AG20443 (cell line): ENCODE results near the gene PDE6G.

ENCODE experiments used
- DNase-seq: peaks from one replicate; pipeline ENCODE4 v3.0.0; 2012; ENCODE audit warnings: low spot score, mixed read lengths

Gene PDE6G

GRCh38 chr17:81656118-81656743 lies at the start of gene PDE6G:
PDE6G (minus strand) TSS chr17:81656542; CDS start chr17:81653305, 3,237 bp downstream.
- DNase-seq = no peak

- no peak for DNase-seq
Observed at GRCh38 chr17:81705518-81706231, 49.3 kb upstream of the PDE6G start.

DNA sequence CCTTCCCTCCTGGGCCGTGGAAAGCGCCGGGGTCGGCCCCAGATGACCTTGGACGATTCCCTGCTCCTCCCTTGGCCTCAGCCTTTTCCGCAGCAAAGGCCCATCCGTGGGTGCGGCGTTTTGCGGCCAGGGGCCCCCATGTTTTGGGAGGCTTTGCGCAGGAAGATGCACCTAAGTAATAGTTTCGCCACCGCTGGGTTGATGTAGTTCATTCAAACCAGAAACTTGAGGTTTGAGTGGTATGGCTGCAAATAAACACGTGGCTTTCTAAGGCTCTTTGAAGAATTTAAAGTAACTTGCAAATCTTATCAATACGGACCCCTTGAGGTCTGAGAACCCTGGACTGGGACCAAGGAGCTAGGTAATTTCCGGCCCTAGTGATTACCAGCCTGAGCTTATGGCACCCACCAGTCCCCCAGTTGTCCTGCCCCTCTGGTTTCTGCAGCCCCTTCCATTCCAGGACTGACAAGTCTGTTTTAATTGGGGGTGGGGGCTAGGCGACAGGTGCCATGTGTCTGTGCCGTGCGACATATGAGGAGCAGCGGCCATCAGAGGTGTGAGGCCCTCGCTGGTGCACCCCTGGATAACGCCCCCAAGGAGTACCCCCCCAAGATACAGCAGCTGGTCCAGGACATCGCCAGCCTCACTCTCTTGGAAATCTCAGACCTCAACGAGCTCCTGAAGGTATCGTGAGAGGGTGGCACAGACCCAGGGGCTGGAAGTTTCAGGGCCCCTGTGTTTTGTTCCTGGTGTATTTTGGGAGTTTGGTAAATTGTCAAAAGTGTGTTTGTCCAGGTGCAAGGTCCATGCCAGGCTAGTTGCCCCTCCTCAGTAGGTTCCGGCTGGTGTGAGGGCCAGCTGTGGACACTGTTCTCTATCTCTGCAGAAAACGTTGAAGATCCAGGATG lies 47.7 kb upstream of the PDE6G start:
- no peak for DNase-seq

DNA sequence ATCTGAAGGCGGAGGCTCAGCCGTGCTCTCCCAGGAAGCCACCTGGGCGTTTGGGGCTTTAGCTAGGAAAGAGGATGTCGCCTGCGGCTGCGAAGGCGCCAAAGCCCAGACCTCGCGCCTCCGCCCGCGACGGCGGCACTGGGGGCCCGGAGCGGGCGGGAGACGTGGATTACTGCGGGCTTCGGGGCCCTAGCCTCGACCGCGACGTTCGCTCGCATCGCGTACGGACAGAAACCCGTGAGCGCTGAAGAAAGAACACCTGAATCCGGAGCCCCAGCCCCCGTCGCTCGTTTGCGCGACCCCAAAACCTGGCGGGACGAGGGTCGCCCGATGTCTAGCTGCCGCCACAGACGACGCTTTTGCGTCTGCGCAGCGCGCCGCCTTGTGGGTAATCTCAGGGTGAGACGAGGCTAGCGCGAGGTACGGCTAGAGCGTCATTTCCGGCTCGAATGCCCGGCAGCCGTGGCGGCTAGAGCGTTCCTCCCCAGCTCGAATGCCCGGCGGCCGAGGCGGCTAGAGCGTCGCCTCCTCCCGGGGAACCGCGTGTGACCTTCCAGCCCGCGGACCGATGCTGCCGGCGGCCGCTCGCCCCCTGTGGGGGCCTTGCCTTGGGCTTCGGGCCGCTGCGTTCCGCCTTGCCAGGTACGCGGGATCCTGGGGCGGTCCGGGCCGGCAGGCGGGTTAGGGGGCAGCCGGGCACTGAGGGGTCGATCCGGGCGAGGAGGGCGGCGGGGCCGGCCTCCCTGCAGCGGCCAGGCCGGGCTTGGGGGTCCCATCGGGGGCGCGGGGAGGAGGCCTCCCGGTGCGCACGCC lies 46.8 kb upstream of the PDE6G start, which contains the start of gene MRPL12:
Gene MRPL12, plus strand, starts transcription at position 434 of the 813 bp plus-strand sequence. Its CDS starts 135 bp downstream, at position 569.
- peak; percentile 98 for DNase-seq

DNA sequence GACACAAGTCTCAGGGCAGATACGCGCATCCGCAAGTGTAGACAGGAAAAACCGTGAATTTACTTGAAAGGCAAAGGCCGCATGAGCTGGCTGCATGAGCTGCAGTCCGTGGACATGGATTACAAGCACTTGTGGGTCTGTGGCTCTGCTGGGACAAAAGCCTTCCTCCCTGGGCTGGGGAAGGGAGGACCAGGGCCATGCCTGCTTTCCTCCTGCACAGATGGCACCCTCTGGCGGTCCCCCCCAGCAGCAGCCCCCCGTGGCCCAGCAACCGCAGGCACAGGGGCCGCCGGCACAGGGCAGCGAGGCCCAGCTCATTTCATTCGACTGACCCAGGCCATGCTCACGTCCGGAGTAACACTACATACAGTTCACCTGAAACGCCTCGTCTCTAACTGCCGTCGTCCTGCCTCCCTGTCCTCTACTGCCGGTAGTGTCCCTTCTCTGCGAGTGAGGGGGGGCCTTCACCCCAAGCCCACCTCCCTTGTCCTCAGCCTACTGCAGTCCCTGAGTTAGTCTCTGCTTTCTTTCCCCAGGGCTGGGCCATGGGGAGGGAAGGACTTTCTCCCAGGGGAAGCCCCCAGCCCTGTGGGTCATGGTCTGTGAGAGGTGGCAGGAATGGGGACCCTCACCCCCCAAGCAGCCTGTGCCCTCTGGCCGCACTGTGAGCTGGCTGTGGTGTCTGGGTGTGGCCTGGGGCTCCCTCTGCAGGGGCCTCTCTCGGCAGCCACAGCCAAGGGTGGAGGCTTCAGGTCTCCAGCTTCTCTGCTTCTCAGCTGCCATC lies 45.1 kb upstream of the PDE6G start:
- no peak for DNase-seq

DNA sequence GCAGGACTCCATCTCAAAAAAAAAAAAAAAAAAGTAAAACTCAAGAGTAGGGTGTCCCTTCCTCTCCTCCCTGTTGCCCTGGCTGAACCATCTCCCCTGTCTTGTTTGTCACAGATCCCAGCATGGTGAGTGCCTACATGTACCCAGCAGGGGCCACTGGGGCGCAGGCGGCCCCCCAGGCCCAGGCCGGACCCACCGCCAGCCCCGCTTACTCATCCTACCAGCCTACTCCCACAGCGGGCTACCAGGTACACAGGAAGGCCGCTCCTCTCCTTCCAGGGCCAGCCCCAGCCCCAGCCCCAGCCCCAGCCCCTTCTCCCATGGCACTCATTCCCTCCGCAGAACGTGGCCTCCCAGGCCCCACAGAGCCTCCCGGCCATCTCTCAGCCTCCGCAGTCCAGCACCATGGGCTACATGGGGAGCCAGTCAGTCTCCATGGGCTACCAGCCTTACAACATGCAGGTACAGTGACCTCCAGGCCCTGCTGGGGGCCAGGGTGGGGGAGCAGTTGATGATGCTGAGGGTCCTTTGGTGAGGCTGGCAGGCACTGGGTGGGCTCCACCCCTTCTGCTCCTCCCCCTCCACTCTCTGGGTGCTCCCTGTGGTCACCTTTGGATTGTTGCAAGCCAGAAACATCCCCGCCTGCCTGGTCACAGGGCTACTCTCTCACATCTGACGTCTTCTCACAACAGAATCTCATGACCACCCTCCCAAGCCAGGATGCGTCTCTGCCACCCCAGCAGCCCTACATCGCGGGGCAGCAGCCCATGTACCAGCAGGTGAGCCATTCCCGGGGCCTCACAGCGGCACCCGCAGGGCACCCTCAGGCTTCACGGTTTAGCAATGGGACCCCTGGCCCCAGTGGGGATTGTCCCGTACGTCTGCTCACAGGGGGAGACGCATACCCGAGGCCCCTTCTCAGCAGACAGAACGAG lies 44.3 kb upstream of the PDE6G start:
- no peak for DNase-seq

DNA sequence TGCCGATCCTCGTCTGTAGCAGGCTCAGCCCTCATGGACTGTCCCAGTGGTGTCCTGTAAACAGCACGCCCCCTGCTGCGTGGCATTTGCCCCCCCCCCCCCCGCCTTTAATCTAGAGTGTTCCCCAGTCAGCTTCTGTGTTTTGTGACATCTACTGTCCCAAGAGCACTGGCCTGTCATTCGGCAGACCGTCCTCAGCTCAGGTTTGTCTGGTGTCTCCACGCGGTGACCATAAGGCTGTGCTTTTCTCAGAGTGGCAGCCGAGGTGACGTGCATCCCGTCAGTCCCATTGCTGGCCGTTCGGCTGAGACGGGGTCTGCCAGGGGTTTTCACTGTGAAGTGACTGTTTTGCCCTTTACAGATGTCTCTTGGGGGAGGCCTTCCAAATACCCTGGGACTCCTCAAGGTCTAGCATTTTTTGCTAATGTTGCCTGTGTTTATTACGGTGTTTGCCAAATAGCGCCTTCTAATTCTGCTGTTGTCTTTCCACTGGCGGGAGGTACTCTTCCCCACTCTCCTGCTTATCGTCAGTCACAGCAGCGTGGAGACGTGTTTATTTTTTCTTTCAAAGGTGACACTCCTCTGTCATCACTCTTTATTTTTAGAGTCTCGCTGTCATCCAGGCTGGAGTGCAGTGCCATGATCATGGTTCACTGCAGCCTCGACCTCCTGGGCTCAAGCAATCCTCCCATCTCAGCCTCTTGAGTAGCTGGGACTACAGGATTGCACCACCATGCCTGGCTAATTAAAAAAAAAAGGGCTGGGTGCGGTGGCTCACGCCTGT lies 41.1 kb upstream of the PDE6G start:
- DNase-seq = no peak

DNA sequence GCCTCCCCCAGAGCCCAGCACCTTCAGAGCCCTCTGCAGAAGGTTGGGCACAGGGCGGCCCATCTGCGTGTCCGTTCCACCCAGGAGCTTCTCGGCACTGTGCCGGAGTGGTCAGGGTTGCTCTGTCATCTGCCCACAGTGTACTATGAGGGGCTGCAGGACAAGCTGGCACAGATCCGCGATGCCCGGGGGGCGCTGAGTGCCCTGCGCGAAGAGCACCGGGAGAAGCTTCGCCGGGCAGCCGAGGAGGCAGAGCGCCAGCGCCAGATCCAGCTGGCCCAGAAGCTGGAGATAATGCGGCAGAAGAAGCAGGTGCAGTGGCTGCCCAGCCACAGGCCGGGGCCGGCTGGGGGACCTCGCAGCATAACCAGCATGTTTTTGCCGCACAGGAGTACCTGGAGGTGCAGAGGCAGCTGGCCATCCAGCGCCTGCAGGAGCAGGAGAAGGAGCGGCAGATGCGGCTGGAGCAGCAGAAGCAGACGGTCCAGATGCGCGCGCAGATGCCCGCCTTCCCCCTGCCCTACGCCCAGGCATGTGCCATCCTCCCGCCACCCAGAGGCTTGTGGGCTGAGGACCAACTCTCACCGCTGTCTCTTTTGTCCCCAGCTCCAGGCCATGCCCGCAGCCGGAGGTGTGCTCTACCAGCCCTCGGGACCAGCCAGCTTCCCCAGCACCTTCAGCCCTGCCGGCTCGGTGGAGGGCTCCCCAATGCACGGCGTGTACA lies 40.0 kb upstream of the PDE6G start:
- no peak for DNase-seq

GRCh38 chr17:81695801-81696200 lies 39.5 kb upstream of the PDE6G start:
- DNase-seq = no peak

- DNase-seq = no peak
Observed at GRCh38 chr17:81695211-81695610, 38.9 kb upstream of the PDE6G start.

DNA sequence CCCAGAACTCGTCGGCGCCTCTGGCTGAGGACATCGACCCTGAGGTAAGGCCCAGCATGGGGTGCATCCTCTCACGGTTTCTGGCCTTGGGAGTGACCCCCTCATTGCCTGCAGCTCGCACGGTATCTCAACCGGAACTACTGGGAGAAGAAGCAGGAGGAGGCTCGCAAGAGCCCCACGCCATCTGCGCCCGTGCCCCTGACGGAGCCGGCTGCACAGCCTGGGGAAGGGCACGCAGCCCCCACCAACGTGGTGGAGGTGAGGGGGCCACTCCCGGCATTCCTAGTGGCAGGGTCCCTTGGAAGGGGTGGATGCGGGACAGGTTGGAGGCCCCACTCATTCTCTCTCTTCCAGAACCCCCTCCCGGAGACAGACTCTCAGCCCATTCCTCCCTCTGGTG lies 38.5 kb upstream of the PDE6G start:
- DNase-seq = no peak

DNA sequence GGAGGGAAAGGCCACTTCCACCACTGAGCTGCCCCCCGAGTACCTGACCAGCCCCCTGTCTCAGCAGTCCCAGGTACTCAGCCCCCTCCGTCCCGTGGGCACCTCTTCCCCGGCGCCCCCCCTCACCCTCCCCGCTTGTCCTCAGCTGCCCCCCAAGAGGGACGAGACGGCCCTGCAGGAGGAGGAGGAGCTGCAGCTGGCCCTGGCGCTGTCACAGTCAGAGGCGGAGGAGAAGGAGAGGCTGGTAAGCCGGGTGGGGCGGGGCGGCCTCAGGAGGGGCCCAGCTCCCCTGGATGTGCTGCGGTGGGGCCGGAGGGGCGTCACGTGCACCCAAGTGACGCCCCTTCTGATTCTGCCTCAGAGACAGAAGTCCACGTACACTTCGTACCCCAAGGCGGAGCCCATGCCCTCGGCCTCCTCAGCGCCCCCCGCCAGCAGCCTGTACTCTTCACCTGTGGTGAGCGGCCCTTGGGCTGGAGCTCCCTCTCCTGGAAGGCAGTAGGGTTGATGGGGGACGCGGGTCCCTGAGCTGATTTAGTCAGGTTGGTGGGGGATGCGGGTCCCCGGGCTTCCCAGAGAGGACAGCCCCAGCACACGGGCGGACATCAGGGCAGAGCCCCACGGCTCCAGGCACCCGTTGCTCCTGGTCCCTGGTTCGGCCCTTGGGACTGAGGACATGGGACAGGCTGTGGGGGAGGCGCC lies 37.3 kb upstream of the PDE6G start:
- no peak for DNase-seq

GRCh38 chr17:81691608-81692007 lies 35.3 kb upstream of the PDE6G start:
- DNase-seq = no peak

- no peak for DNase-seq
Observed at GRCh38 chr17:81691196-81691595, 34.9 kb upstream of the PDE6G start.

- no peak for DNase-seq
Observed at GRCh38 chr17:81690549-81690948, 34.2 kb upstream of the PDE6G start.

GRCh38 chr17:81690066-81690465 lies 33.7 kb upstream of the PDE6G start:
- DNase-seq = no peak

- no peak for DNase-seq
Observed at GRCh38 chr17:81688616-81689015, 32.3 kb upstream of the PDE6G start.
